GM19452 (cell line): ENCODE data around the gene HADHA.

Experiments
- ATAC-seq: cut with Tn5 transposase; IDR thresholded peaks from one replicate; pipeline ENCODE4 v1.9.1; 2021; ENCODE audit not compliant: unreplicated experiment

Gene HADHA

GRCh38 chr2:26144953-26145680 is 99.3 kb downstream of the HADHA start:
- no peak for ATAC-seq

GRCh38 chr2:26144031-26144430 is 100.4 kb downstream of the HADHA start:
- ATAC-seq: no peak

- ATAC-seq: no peak
These were observed 103.2 kb downstream of the HADHA start for GRCh38 chr2:26141145-26141769.
